ENCODE data around the gene CEMP1. TPM values are rescaled to one million over a fixed set of nuclear protein-coding genes. Genes with fewer than 3 reads are reported as not detected.
"Not testable (repeated sequence)": the region's sequence is repeated elsewhere in the genome, so short reads cannot be mapped to it uniquely, and the experiment has no call there.

Gene CEMP1
- total RNA-seq = not detected
- polyA plus RNA-seq = 0.85 TPM

GRCh38 chr16:2531371-2531695 is at the start of gene CEMP1:
Gene CEMP1 (minus strand): TSS chr16:2531408. CDS start chr16:2531073, 335 bp downstream.
- WGBS = 10% methylated on average over 11 of the region's 11 CpGs
- DNase-seq (ENCODE audit: extremely low spot score) = no peak
- H3K36me3 ChIP-seq (ENCODE audit: insufficient read depth) = no peaks in the 10 kb centered on the region
- peak within 1 kb of the TSS; percentile 45 for H3K4me3 ChIP-seq (ENCODE audit: low read depth, low read length)
- peak within 1 kb of the TSS; percentile 92 for H3K27ac ChIP-seq (ENCODE audit: low read depth)
- no peaks in the 10 kb centered on the region for H3K4me1 ChIP-seq (ENCODE audit: insufficient read depth)

GRCh38 chr16:2580818-2581217 is 49.6 kb upstream of the CEMP1 start:
- H3K4me3 ChIP-seq (ENCODE audit: low read depth, low read length); DNase-seq (ENCODE audit: extremely low spot score); H3K36me3 ChIP-seq (ENCODE audit: insufficient read depth); H3K4me1 ChIP-seq (ENCODE audit: insufficient read depth); H3K27ac ChIP-seq (ENCODE audit: low read depth): not testable (repeated sequence)
- no CpG with 5 or more reads among the region's 21 CpGs for WGBS

- DNase-seq (ENCODE audit: extremely low spot score); H3K4me3 ChIP-seq (ENCODE audit: low read depth, low read length); H3K36me3 ChIP-seq (ENCODE audit: insufficient read depth); H3K27ac ChIP-seq (ENCODE audit: low read depth); H3K4me1 ChIP-seq (ENCODE audit: insufficient read depth): not testable (repeated sequence)
- WGBS = 59% methylated on average over 6 of the region's 11 CpGs
Measured at GRCh38 chr16:2580143-2580542, 48.9 kb upstream of the CEMP1 start.

GRCh38 chr16:2578905-2579304 is 47.7 kb upstream of the CEMP1 start:
- not testable (repeated sequence) for H3K36me3 ChIP-seq (ENCODE audit: insufficient read depth)
- 71% methylated on average over 4 of the region's 12 CpGs for WGBS

GRCh38 chr16:2577044-2577443 is 45.8 kb upstream of the CEMP1 start:
- H3K4me3 ChIP-seq (ENCODE audit: low read depth, low read length); H3K36me3 ChIP-seq (ENCODE audit: insufficient read depth); H3K4me1 ChIP-seq (ENCODE audit: insufficient read depth); DNase-seq (ENCODE audit: extremely low spot score); H3K27ac ChIP-seq (ENCODE audit: low read depth): not testable (repeated sequence)
- 95% methylated on average over 15 of the region's 26 CpGs for WGBS

More at GRCh38 chr16:2578905-2579304, 47.7 kb upstream of the CEMP1 start:
- not testable (repeated sequence) for H3K4me3 ChIP-seq (ENCODE audit: low read depth, low read length); H3K4me1 ChIP-seq (ENCODE audit: insufficient read depth); H3K27ac ChIP-seq (ENCODE audit: low read depth); DNase-seq (ENCODE audit: extremely low spot score)

- DNase-seq (ENCODE audit: extremely low spot score); H3K27ac ChIP-seq (ENCODE audit: low read depth); H3K4me3 ChIP-seq (ENCODE audit: low read depth, low read length); H3K4me1 ChIP-seq (ENCODE audit: insufficient read depth); H3K36me3 ChIP-seq (ENCODE audit: insufficient read depth): not testable (repeated sequence)
- WGBS = 93% methylated on average over 12 of the region's 21 CpGs
Measured at GRCh38 chr16:2575839-2576238, 44.6 kb upstream of the CEMP1 start.

- not testable (repeated sequence) for H3K4me3 ChIP-seq (ENCODE audit: low read depth, low read length); H3K36me3 ChIP-seq (ENCODE audit: insufficient read depth); H3K27ac ChIP-seq (ENCODE audit: low read depth); H3K4me1 ChIP-seq (ENCODE audit: insufficient read depth); DNase-seq (ENCODE audit: extremely low spot score)
- no CpG with 5 or more reads among the region's 6 CpGs for WGBS
Measured at GRCh38 chr16:2572704-2573103, 41.5 kb upstream of the CEMP1 start.

- WGBS = no CpG with 5 or more reads among the region's 11 CpGs
- H3K4me1 ChIP-seq (ENCODE audit: insufficient read depth); DNase-seq (ENCODE audit: extremely low spot score); H3K27ac ChIP-seq (ENCODE audit: low read depth); H3K4me3 ChIP-seq (ENCODE audit: low read depth, low read length); H3K36me3 ChIP-seq (ENCODE audit: insufficient read depth): not testable (repeated sequence)
Measured at GRCh38 chr16:2568573-2568972, 37.4 kb upstream of the CEMP1 start.

- not testable (repeated sequence) for DNase-seq (ENCODE audit: extremely low spot score)
- no CpG with 5 or more reads among the region's 6 CpGs for WGBS
Measured at GRCh38 chr16:2567506-2567905, 36.3 kb upstream of the CEMP1 start.

GRCh38 chr16:2560798-2561133 is 29.6 kb upstream of the CEMP1 start:
- not testable (repeated sequence) for H3K27ac ChIP-seq (ENCODE audit: low read depth); DNase-seq (ENCODE audit: extremely low spot score); H3K36me3 ChIP-seq (ENCODE audit: insufficient read depth); H3K4me3 ChIP-seq (ENCODE audit: low read depth, low read length); H3K4me1 ChIP-seq (ENCODE audit: insufficient read depth)
- 11% methylated on average over 2 of the region's 4 CpGs for WGBS

More at GRCh38 chr16:2567506-2567905, 36.3 kb upstream of the CEMP1 start:
- not testable (repeated sequence) for H3K4me3 ChIP-seq (ENCODE audit: low read depth, low read length); H3K27ac ChIP-seq (ENCODE audit: low read depth); H3K36me3 ChIP-seq (ENCODE audit: insufficient read depth); H3K4me1 ChIP-seq (ENCODE audit: insufficient read depth)

GRCh38 chr16:2560131-2560797 is 29.1 kb upstream of the CEMP1 start:
- WGBS = 74% methylated on average over 9 of the region's 17 CpGs
- not testable (repeated sequence) for H3K27ac ChIP-seq (ENCODE audit: low read depth); H3K4me1 ChIP-seq (ENCODE audit: insufficient read depth); DNase-seq (ENCODE audit: extremely low spot score); H3K4me3 ChIP-seq (ENCODE audit: low read depth, low read length); H3K36me3 ChIP-seq (ENCODE audit: insufficient read depth)

GRCh38 chr16:2557150-2557549 is 25.9 kb upstream of the CEMP1 start:
- not testable (repeated sequence) for H3K36me3 ChIP-seq (ENCODE audit: insufficient read depth); DNase-seq (ENCODE audit: extremely low spot score); H3K27ac ChIP-seq (ENCODE audit: low read depth); H3K4me3 ChIP-seq (ENCODE audit: low read depth, low read length); H3K4me1 ChIP-seq (ENCODE audit: insufficient read depth)
- 76% methylated on average over 6 of the region's 15 CpGs for WGBS

GRCh38 chr16:2554709-2555425 is 23.7 kb upstream of the CEMP1 start:
- H3K4me3 ChIP-seq (ENCODE audit: low read depth, low read length); H3K36me3 ChIP-seq (ENCODE audit: insufficient read depth); H3K4me1 ChIP-seq (ENCODE audit: insufficient read depth); DNase-seq (ENCODE audit: extremely low spot score); H3K27ac ChIP-seq (ENCODE audit: low read depth): not testable (repeated sequence)
- WGBS = no CpG with 5 or more reads among the region's 13 CpGs

- DNase-seq (ENCODE audit: extremely low spot score) = not testable (repeated sequence)
Measured at GRCh38 chr16:2551420-2551889, 20.2 kb upstream of the CEMP1 start.

More at GRCh38 chr16:2551420-2551889, 20.2 kb upstream of the CEMP1 start:
- WGBS = 62% methylated on average over 11 of the region's 17 CpGs
- H3K4me1 ChIP-seq (ENCODE audit: insufficient read depth); H3K36me3 ChIP-seq (ENCODE audit: insufficient read depth); H3K4me3 ChIP-seq (ENCODE audit: low read depth, low read length); H3K27ac ChIP-seq (ENCODE audit: low read depth): not testable (repeated sequence)

All from urinary bladder (tissue), 4 donors.